ENCODE data around the gene KCNF1.

GRCh38 chr2:10904455-10904854, 7.3 kb upstream of the KCNF1 start:
- TF ChIP-seq, protein P1, sequence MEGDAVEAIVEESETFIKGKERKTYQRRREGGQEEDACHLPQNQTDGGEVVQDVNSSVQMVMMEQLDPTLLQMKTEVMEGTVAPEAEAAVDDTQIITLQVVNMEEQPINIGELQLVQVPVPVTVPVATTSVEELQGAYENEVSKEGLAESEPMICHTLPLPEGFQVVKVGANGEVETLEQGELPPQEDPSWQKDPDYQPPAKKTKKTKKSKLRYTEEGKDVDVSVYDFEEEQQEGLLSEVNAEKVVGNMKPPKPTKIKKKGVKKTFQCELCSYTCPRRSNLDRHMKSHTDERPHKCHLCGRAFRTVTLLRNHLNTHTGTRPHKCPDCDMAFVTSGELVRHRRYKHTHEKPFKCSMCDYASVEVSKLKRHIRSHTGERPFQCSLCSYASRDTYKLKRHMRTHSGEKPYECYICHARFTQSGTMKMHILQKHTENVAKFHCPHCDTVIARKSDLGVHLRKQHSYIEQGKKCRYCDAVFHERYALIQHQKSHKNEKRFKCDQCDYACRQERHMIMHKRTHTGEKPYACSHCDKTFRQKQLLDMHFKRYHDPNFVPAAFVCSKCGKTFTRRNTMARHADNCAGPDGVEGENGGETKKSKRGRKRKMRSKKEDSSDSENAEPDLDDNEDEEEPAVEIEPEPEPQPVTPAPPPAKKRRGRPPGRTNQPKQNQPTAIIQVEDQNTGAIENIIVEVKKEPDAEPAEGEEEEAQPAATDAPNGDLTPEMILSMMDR (IDR thresholded peaks at IDR 0.05), result no peak
- TF ChIP-seq POLR2A (IDR thresholded peaks at IDR 0.05) (no peak), POLR2AphosphoS5 (IDR thresholded peaks at IDR 0.05) (no peak)
